Thymus (tissue), 11 donors: Measurements from ENCODE around the gene SEBOX. TPM values are rescaled to one million over a fixed set of nuclear protein-coding genes. Genes with fewer than 3 reads are reported as not detected.

Experiments
- DNase-seq, 9 donors: peaks; one replicate each; pipeline ENCODE4 v3.0.0-alpha.2; 2013; ENCODE audit warnings: low spot score in 9 of 9, low read depth in 6 of 9, missing footprints in 1 of 9
- H3K27ac ChIP-seq, 2 donors: one replicate each; pipeline ENCODE4 v1.5.1; 2013; ENCODE audit warnings: control low read depth in 1 of 2, low read depth in 1 of 2, low read length in 1 of 2, mild to moderate bottlenecking in 1 of 2, moderate library complexity in 1 of 2
- H3K27me3 ChIP-seq, 2 donors: one replicate each; pipeline ENCODE4 v1.5.1; 2013; ENCODE audit warnings: low read length in 1 of 2; ENCODE audit not compliant: control insufficient read depth in 2 of 2, insufficient read depth in 1 of 2
- H3K36me3 ChIP-seq, 2 donors: one replicate each; pipeline ENCODE4 v1.5.1; 2013; ENCODE audit warnings: low read length in 1 of 2, mild to moderate bottlenecking in 1 of 2, moderate library complexity in 1 of 2; ENCODE audit not compliant: control insufficient read depth in 2 of 2, insufficient read depth in 2 of 2
- H3K4me1 ChIP-seq, 2 donors: one replicate each; pipeline ENCODE4 v1.5.1; 2013; ENCODE audit warnings: low read length in 2 of 2; ENCODE audit not compliant: control insufficient read depth in 2 of 2, insufficient read depth in 2 of 2
- H3K4me3 ChIP-seq, 2 donors: one replicate each; pipeline ENCODE4 v1.5.1; 2013; ENCODE audit warnings: low read length in 2 of 2, control low read depth in 1 of 2, mild to moderate bottlenecking in 1 of 2
- H3K9me3 ChIP-seq, 2 donors: one replicate each; pipeline ENCODE4 v1.5.1; 2013; ENCODE audit warnings: low read length in 1 of 2, mild to moderate bottlenecking in 1 of 2; ENCODE audit not compliant: control insufficient read depth in 2 of 2, insufficient read depth in 1 of 2
- WGBS: extraction: QIAGEN DNeasy Blood & Tissue Kit; methylation state at CpG from one replicate; pipeline ENCODE4 v1.1.7; 2013; 5-methylcytosine and 5-hydroxymethylcytosine counted together
- polyA plus RNA-seq: library from polyadenylated mRNA; stranded (reverse); fragments of 200-250 nt; gene quantifications from one replicate; pipeline ENCODE4 v1.2.3, GENCODE V29; 2013
- total RNA-seq: library from RNA; stranded (reverse); fragments of 120-200 nt; gene quantifications from one replicate; pipeline ENCODE4 v1.2.4, GENCODE V29; 2013
- donor health status: healthy.

Gene SEBOX
- total and polyA plus RNA-seq, 2 donors: not detected

GRCh38 chr17:28320215-28321061 is 44.6 kb downstream of the SEBOX start:
- DNase-seq: no peak
- H3K27ac ChIP-seq: no peak overlapping the region
- H3K4me1 ChIP-seq: peaks cover 10 to 21% of the 10 kb centered on the region in 2 donors
- H3K9me3 ChIP-seq: no peaks in the 10 kb centered on the region
- H3K27me3 ChIP-seq: peaks cover 0 to 19% of the 10 kb centered on the region in 2 donors
- 92% methylated on average over 8 of the region's 8 CpGs for WGBS
- H3K4me3 ChIP-seq: no peak overlapping the region
- no peaks in the 10 kb centered on the region for H3K36me3 ChIP-seq

- Histone ChIP-seq H3K9me3 (no peaks in the 10 kb centered on the region), H3K4me1 (peaks cover 10 to 21% of the 10 kb centered on the region in 2 donors), H3K27me3 (peaks cover 0 to 22% of the 10 kb centered on the region in 2 donors), H3K4me3 (peak overlapping the region; percentile 55 to 65), H3K36me3 (no peaks in the 10 kb centered on the region), H3K27ac (no peak overlapping the region)
- WGBS: 5% methylated on average over 7 of the region's 7 CpGs
- DNase-seq: no peak
Measured at GRCh38 chr17:28319598-28319935, 45.4 kb downstream of the SEBOX start.

DNA sequence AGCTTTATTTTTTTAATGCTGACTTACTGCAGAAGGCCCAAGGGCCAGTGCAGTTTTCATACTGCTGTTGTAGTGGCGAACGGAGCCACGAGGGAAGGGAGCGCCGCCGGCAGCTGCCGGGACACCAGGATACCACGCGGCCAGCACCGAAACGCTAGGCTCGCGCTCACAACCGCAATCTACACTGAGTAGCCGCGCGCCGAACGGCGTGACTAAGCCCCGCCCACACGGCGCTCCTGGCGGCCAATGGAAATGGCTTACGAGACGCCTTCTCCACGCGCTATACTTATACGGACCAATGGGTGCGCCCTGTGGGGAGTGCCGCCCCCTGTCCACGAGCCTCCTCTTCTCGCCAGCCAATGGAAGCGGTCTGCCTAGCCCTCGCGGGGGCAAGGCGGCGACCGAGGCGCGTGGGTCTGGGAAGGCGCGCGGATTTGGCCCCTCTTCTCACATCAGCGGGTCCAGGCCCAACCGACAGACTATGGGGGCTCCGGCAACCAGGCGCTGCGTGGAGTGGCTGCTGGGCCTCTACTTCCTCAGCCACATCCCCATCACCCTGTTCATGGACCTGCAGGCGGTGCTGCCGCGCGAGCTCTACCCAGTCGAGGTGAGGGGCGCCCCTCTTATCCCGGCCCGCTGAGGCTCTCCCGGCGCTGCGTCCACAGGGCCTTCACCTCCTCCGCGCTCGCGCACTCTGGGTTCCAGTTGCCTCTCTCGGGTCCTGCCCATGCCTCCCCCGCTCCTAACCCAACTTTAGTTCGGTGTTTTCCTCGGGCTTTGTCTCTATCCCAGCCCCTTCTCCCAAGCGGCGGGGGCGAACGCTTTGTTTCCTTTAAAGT is 46.0 kb downstream of the SEBOX start, which contains the start of gene TMEM97:
TMEM97 (plus strand) TSS at position 442 of the 839 bp plus-strand sequence; CDS start at position 482, 40 bp downstream.
- H3K27ac ChIP-seq: peak within 1 kb of the TSS in 1 of 2 donors; percentile 10
- WGBS: under 1% methylated on average over 72 of the region's 72 CpGs
- no peaks in the 10 kb centered on the region for H3K9me3 ChIP-seq
- H3K36me3 ChIP-seq: no peaks in the 10 kb centered on the region
- H3K4me1 ChIP-seq: peaks cover 10 to 21% of the 10 kb centered on the region in 2 donors
- peak within 1 kb of the TSS; percentile 55 to 65 for H3K4me3 ChIP-seq
- peak; percentile 84 to 97 (median 89) for DNase-seq
- peaks cover 0 to 22% of the 10 kb centered on the region in 2 donors for H3K27me3 ChIP-seq

GRCh38 chr17:28317966-28318758 is 46.8 kb downstream of the SEBOX start:
- H3K27me3 ChIP-seq: peaks cover 2 to 25% of the 10 kb centered on the region in 2 donors
- H3K4me3 ChIP-seq: peak overlapping the region; percentile 55 to 65
- H3K36me3 ChIP-seq: no peaks in the 10 kb centered on the region
- no peak overlapping the region for H3K27ac ChIP-seq
- WGBS: 20% methylated on average over 40 of the region's 40 CpGs
- DNase-seq: no peak
- H3K9me3 ChIP-seq: no peaks in the 10 kb centered on the region
- H3K4me1 ChIP-seq: peaks cover 10 to 21% of the 10 kb centered on the region in 2 donors

DNA sequence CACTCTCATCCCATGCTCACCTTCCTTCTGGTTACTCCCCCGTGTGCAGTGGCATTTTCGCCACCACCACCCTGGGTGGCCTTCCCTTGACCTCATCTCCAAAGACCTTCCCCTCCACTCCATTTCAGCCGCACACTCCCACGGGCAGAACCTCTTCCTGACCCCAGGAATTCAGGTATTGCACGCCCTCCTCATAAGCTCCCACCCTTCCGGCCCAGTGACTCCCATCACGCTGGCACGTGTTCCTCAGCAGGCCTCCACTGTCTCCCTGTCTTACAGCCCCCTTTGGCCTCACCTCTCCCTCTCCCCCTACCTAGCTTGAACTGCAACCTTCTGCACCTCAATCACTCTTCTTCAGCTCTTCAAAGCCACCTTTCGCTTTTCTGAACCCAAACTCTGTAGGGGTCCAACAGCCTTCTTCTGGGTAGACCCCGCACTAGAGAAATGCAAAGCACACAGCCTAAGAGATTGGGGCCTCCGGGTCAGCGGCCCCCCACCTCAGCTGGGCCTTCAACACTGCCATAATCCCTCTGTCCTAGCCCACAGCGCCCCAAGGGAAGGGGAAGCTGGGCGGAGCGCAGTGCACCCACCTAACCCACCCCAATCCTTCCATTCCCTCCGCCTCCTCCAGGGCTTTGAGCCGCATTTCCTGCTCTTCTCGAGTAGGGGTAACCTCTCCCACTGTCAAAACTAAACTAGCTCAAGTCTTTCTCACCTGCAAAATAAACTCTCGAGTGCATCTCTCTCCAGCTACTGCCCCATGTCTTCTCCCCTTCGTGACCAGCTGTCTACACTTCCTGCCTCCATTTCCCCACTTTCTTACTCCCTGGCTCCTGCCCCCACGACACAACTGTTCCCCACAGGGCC is 47.7 kb downstream of the SEBOX start:
- Histone ChIP-seq H3K36me3 (no peaks in the 10 kb centered on the region), H3K4me3 (no peak overlapping the region), H3K4me1 (peaks cover 10 to 21% of the 10 kb centered on the region in 2 donors), H3K27me3 (peaks cover 2 to 25% of the 10 kb centered on the region in 2 donors), H3K9me3 (no peaks in the 10 kb centered on the region), H3K27ac (no peak overlapping the region)
- WGBS: 91% methylated on average over 21 of the region's 21 CpGs
- no peak for DNase-seq

GRCh38 chr17:28315846-28316705 is 48.9 kb downstream of the SEBOX start:
- 95% methylated on average over 4 of the region's 4 CpGs for WGBS

DNA sequence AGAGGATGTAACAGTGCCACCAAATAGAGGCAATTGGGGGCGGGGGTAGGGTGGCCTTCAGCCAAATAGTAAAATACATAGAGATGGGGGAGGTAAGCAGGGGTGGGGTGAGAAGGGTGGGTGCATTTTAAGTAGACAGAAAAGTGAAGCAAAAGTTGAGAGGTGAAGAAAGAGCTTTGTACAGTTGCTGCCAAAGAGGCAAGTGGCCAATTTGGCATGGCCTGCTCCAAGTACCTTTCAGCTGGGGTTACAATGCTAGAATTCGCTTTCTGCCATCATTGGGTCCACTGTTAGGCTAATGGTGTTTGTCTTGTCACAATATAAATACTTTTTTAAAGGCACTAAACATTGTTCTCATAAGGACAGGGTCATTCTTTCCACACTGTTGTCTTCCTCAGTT is 51.2 kb downstream of the SEBOX start:
- 97% methylated on average over 2 of the region's 2 CpGs for WGBS
- peaks cover 2 to 36% of the 10 kb centered on the region in 2 donors for H3K27me3 ChIP-seq
- H3K9me3 ChIP-seq: no peaks in the 10 kb centered on the region
- H3K4me3 ChIP-seq: no peak overlapping the region
- peaks cover 2 to 9% of the 10 kb centered on the region in 2 donors for H3K4me1 ChIP-seq
- H3K36me3 ChIP-seq: no peaks in the 10 kb centered on the region
- DNase-seq: no peak
- no peak overlapping the region for H3K27ac ChIP-seq

More at GRCh38 chr17:28315846-28316705, 48.9 kb downstream of the SEBOX start:
- Histone ChIP-seq H3K36me3 (no peaks in the 10 kb centered on the region), H3K4me1 (peaks cover 10 to 21% of the 10 kb centered on the region in 2 donors), H3K4me3 (no peak overlapping the region), H3K27me3 (peaks cover 2 to 25% of the 10 kb centered on the region in 2 donors), H3K27ac (no peak overlapping the region), H3K9me3 (no peaks in the 10 kb centered on the region)
- no peak for DNase-seq
